GM19099 (cell line): ENCODE data around the gene CC2D1B.

ENCODE experiments used
- POLR2A ChIP-seq: IDR thresholded peaks from 3 replicates; pipeline ENCODE4 v1.6.1; 2011; ENCODE audit warnings: low read depth; ENCODE audit not compliant: insufficient read length; ENCODE audit errors: extremely low read depth

The CC2D1B gene

GRCh38 chr1:52364235-52364839 lies 1.7 kb downstream of the CC2D1B start:
- TF ChIP-seq POLR2A, result no peak

GRCh38 chr1:52360595-52360968 lies 5.4 kb downstream of the CC2D1B start:
- TF ChIP-seq POLR2A, result no peak

- TF ChIP-seq POLR2A, result no peak
These were observed 6.1 kb downstream of the CC2D1B start for GRCh38 chr1:52359676-52360594.

- TF ChIP-seq POLR2A, result no peak
These were observed 7.0 kb downstream of the CC2D1B start for GRCh38 chr1:52358851-52359497.

- no peak for TF ChIP-seq POLR2A
These were observed 8.6 kb downstream of the CC2D1B start for GRCh38 chr1:52357397-52357796.

GRCh38 chr1:52356818-52357355 lies 9.1 kb downstream of the CC2D1B start:
- no peak for TF ChIP-seq POLR2A

- no peak for TF ChIP-seq POLR2A
These were observed 10.0 kb downstream of the CC2D1B start for GRCh38 chr1:52355847-52356505.

- no peak for TF ChIP-seq POLR2A
These were observed 10.6 kb downstream of the CC2D1B start for GRCh38 chr1:52355436-52355835.

GRCh38 chr1:52352690-52353089 lies 13.3 kb downstream of the CC2D1B start:
- TF ChIP-seq POLR2A, result no peak

- TF ChIP-seq POLR2A, result no peak
These were observed 17.2 kb downstream of the CC2D1B start for GRCh38 chr1:52348704-52349300.

GRCh38 chr1:52346653-52347052 lies 19.4 kb downstream of the CC2D1B start:
- TF ChIP-seq POLR2A, result no peak

GRCh38 chr1:52345252-52345651 lies 20.8 kb downstream of the CC2D1B start:
- TF ChIP-seq POLR2A, result no peak

GRCh38 chr1:52343979-52344378 lies 22.0 kb downstream of the CC2D1B start:
- no peak for TF ChIP-seq POLR2A

GRCh38 chr1:52341655-52342260 lies 24.2 kb downstream of the CC2D1B start:
- no peak for TF ChIP-seq POLR2A
